ENCODE data around the gene CHD8. TPM values are rescaled to one million over a fixed set of nuclear protein-coding genes. Genes with fewer than 3 reads are reported as not detected.

The CHD8 gene
- total and polyA plus RNA-seq, 2 of the 4 experiments (the other 2 are of a cell fraction): 32.1 to 55.0 TPM

- in situ Hi-C loops (cut with MboI; ENCODE audit: low sequenced_read_pairs): no loop called here
- POLR2A ChIA-PET (ENCODE audit: unreplicated experiment): interaction anchor here (0.6 kb wide), 2 partner anchors 23 kb away, joined by 3 to 4 read pairs; no protein-coding TSS in a partner anchor
- no peak overlapping the region for H4K8ac ChIP-seq (ENCODE audit: low read depth in 2 of 2, low read length in 2 of 2)
Observed at GRCh38 chr14:21343035-21343794, 112.7 kb downstream of the CHD8 start.

More at GRCh38 chr14:21343035-21343794, 112.7 kb downstream of the CHD8 start:
- no peak overlapping the region for H2AFZ ChIP-seq (replicated peaks; ENCODE audit: low read length, poor library complexity)
- H2AK5ac ChIP-seq (ENCODE audit: low read depth, low read length): no peak overlapping the region
- H4K5ac ChIP-seq (ENCODE audit: low read depth, low read length): no peak overlapping the region
- no peaks in the 10 kb centered on the region for H3K9me3 ChIP-seq (ENCODE audit: control insufficient read depth, insufficient read depth, low read length)
- BruUV-seq (replicated peaks): no TSS peak
- no peak overlapping the region for H3K4ac ChIP-seq (ENCODE audit: low read depth, low read length)
- intact Hi-C loops (cut with micrococcal nuclease) (no loop called here), dilution Hi-C loops (cut with HindIII; ENCODE audit: low sequenced_read_pairs, unreplicated experiment) (no loop called here)
- no CpG with 5 or more reads among the region's 13 CpGs for WGBS, 2 experiments (ENCODE audit: extremely low coverage in 2 of 2, insufficient read length in 1 of 2)
- CTCF ChIA-PET: interaction anchor here (0.6 kb wide), 2 partner anchors 48 to 72 kb away, joined by 3 to 7 read pairs; no protein-coding TSS in a partner anchor
- peak overlapping the region; percentile 44; the same call in 1 of the 2 replicates for H3K4me2 ChIP-seq (ENCODE audit: low read depth, low read length)
- H3K9me1 ChIP-seq (ENCODE audit: insufficient read depth, low read length): no peaks in the 10 kb centered on the region
- H3K14ac ChIP-seq (replicated peaks; ENCODE audit: low read depth, low read length): no peak overlapping the region
- DNase-seq (no peak), ATAC-seq (ENCODE audit: low read depth) (no peak)
- no peak overlapping the region for H3K27ac ChIP-seq (ENCODE audit: insufficient read depth, low read length)
- H2BK5ac ChIP-seq (ENCODE audit: low read depth, low read length, poor library complexity, severe bottlenecking): no peak overlapping the region
- H3K4me3 ChIP-seq (ENCODE audit: insufficient read depth, low read depth, low read length): no peak overlapping the region
- 0 out of 2 replicates have a peak, but pooled peaks cover 2% of the 10 kb centered on the region for H3K4me1 ChIP-seq (ENCODE audit: control insufficient read depth, insufficient read depth, low read length)
- no peak overlapping the region for H2BK120ac ChIP-seq (ENCODE audit: low read depth, low read length)
- no peak overlapping the region for H3K9ac ChIP-seq (ENCODE audit: low read depth, low read length)
- no peak overlapping the region for H3K56ac ChIP-seq (ENCODE audit: extremely low read depth, insufficient read depth, low read length)
- no peak overlapping the region for H3K18ac ChIP-seq (ENCODE audit: low read depth, low read length)
- H4K91ac ChIP-seq (ENCODE audit: insufficient read depth, low read depth, low read length): no peak overlapping the region
- H3K79me1 ChIP-seq (ENCODE audit: low read depth in 1 of 2, low read length in 2 of 2): no peaks in the 10 kb centered on the region
- no peak overlapping the region for H3K23ac ChIP-seq (ENCODE audit: low read depth, low read length)
- TF ChIP-seq ELK1 (IDR thresholded peaks at IDR 0.05; ENCODE audit: borderline replicate concordance, low read depth, low read length): no peak
- TF ChIP-seq CEBPB (IDR thresholded peaks at IDR 0.05; ENCODE audit: low read depth, low read length): no peak
- TF ChIP-seq FOS (IDR thresholded peaks at IDR 0.05; ENCODE audit: low read depth, low read length): no peak
- no peak for TF ChIP-seq RFX5 (IDR thresholded peaks at IDR 0.05; ENCODE audit: low read depth, low read length)
- no peak for TF ChIP-seq MXI1 (IDR thresholded peaks at IDR 0.05; ENCODE audit: borderline replicate concordance, low read depth, low read length)
- TF ChIP-seq CTCF (conservative IDR thresholded peaks at IDR 0.05; ENCODE audit: low read depth, low read length): no peak
- TF ChIP-seq POLR2A (IDR thresholded peaks at IDR 0.05; ENCODE audit: low read depth, low read length): no peak
- no peak overlapping the region for H2BK15ac ChIP-seq (ENCODE audit: low read depth, low read length)
- no peaks in the 10 kb centered on the region; the same call in none of the 2 replicates for H3K27me3 ChIP-seq (ENCODE audit: control insufficient read depth, insufficient read depth, low read length)
- no peaks in the 10 kb centered on the region for H4K20me1 ChIP-seq (ENCODE audit: insufficient read depth, low read length)
- H2AK9ac ChIP-seq (replicated peaks; ENCODE audit: low read depth, low read length, poor library complexity): no peak overlapping the region
- no peaks in the 10 kb centered on the region for H3K36me3 ChIP-seq (ENCODE audit: control insufficient read depth, insufficient read depth, low read length)
- H2BK20ac ChIP-seq (ENCODE audit: low read depth, low read length): no peak overlapping the region

All from IMR-90 (cell line).